ENCODE measurements around the gene ATF7IP.
A peak's percentile ranks its signal among the peaks of the same experiment; 100 is the strongest.
"Not testable (repeated sequence)": the region's sequence is repeated elsewhere in the genome, so short reads cannot be mapped to it uniquely, and the experiment has no call there.

The ATF7IP gene

GRCh38 chr12:14365294-14366208 lies at the start of gene ATF7IP:
ATF7IP (plus strand) TSS chr12:14365682; CDS start chr12:14423916, 58,234 bp downstream.
- H3K4me3 ChIP-seq (replicated peaks; ENCODE audit: low read depth, low read length): peak within 1 kb of the TSS; percentile 63
- peak; percentile 23 for TF ChIP-seq CTCF (IDR thresholded peaks at IDR 0.05; ENCODE audit: low read length, missing control alignments)
- DNase-seq (ENCODE audit: low read depth): peak; percentile 98

GRCh38 chr12:14317362-14318146 lies 47.9 kb upstream of the ATF7IP start:
- no peak for DNase-seq (ENCODE audit: low read depth)
- no peak overlapping the region for H3K4me3 ChIP-seq (replicated peaks; ENCODE audit: low read depth, low read length)
- TF ChIP-seq CTCF (IDR thresholded peaks at IDR 0.05; ENCODE audit: low read length, missing control alignments): no peak

GRCh38 chr12:14319704-14320427 lies 45.6 kb upstream of the ATF7IP start:
- not testable (repeated sequence) for H3K4me3 ChIP-seq (replicated peaks; ENCODE audit: low read depth, low read length); DNase-seq (ENCODE audit: low read depth)

GRCh38 chr12:14322403-14322802 lies 43.1 kb upstream of the ATF7IP start:
- peak; percentile 16 for DNase-seq (ENCODE audit: low read depth)
- no peak overlapping the region for H3K4me3 ChIP-seq (replicated peaks; ENCODE audit: low read depth, low read length)
- no peak for TF ChIP-seq CTCF (IDR thresholded peaks at IDR 0.05; ENCODE audit: low read length, missing control alignments)

GRCh38 chr12:14325716-14326343 lies 39.7 kb upstream of the ATF7IP start:
- H3K4me3 ChIP-seq (replicated peaks; ENCODE audit: low read depth, low read length): no peak overlapping the region
- no peak for DNase-seq (ENCODE audit: low read depth)
- no peak for TF ChIP-seq CTCF (IDR thresholded peaks at IDR 0.05; ENCODE audit: low read length, missing control alignments)

- no peak for DNase-seq (ENCODE audit: low read depth)
- TF ChIP-seq CTCF (IDR thresholded peaks at IDR 0.05; ENCODE audit: low read length, missing control alignments): no peak
- no peak overlapping the region for H3K4me3 ChIP-seq (replicated peaks; ENCODE audit: low read depth, low read length)
Measured at GRCh38 chr12:14326699-14327098, 38.8 kb upstream of the ATF7IP start.

All from fibroblast of pulmonary artery (primary cell).